Measurements from ENCODE around the gene SGF29.
"Not testable (repeated sequence)": the region's sequence is repeated elsewhere in the genome, so short reads cannot be mapped to it uniquely, and the experiment has no call there.

The SGF29 gene

DNA sequence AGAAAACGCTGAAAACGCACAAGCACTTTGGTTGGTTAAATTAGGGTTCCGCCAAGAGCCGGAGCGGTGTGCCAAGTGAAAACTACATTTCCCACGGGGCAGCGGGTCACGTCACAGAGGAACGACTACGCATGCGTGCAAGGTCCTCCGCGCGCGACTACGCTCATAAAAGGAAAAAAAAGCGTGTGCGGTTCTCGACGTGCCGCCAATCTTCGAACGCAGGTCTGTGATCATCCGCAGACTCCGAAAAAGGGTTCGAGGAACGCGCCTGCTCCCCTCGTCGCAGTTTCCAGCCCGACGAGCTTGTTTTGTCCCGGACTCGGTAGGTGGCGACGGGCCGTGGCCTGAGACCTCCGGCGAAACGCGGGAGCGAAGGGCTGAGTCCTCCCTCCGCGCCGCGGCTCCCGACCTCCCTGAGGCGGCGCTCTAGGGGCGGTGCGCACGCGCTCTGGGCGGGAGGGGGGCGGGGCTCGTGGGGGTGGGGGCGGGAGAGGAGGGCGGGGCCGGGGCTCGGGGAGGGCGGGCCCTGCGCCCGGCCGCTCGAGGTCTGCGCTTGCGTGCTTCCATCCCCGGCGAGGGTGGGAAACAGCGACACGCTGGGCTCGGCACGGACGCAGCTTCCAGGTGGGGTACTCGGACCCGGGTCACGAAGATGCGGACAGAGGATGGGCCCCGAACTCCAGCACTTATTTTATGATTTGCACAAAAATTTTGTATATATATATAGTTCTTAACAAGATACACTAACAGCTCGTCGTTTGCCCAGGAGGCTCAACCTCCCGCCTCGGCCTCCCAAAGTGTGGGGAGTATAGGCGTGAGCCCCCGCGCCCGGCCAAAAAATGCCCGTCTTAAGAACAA is at the start of gene SGF29:
Gene SGF29 (plus strand): TSS at position 145 of the 858 bp plus-strand sequence. CDS start 27,150 bp downstream, outside the sequence.
- DNase-seq: peak; percentile 94

DNA sequence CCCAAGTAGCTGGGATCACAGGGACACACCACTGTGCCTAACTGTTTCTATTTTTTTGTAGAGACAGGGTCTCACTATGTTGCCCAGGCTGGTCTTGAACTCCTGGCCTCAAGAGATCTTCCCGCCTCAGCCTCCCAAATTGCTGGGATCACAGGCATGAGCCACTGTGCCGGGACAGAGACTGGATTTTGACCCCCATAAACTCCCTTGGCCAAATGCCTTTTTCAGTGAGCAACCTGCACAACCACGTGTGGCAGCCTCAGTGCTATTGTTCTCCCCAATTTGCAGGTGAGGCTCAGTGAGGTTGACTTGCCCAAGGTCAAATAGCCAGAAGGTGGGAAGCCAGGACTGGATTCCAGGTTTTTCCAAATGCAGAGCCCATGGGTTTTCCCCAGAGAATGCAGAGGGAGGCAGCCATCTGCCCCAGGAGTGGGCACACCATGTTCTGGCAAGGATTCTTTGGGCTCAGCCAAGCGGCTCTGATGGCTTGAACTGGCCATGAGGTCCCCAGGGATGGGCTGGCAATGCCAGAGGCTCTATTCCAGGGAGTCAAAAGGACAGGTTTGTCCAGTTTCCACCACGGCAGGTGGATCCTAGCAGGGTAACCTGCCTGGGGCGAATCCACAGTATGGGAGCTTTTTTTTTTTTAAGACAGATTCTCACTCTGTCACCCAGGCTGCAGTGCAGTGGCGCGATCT is 48.9 kb upstream of the SGF29 start:
- DNase-seq: no peak

- DNase-seq: no peak
These were observed 48.1 kb upstream of the SGF29 start for GRCh38 chr16:28505489-28506137.

DNA sequence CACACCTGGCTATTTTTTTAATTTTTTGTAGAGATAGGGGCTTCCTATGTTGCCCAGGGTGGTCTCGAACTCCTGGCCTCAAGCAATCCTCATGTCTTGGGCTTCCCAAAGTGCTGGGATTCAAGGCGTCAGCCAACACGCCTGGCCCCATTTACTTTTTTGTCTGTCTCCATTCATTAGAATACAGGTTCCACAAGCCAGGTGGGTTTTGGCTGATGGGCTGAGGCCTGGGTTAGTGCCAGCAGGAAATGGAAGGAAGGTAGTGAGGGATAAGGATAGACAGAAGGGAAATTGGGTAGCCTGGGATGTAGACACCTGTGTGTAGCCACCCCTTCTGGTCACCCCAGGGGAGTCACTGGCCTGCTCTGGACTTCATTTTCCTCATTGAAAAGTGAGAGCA is 42.7 kb upstream of the SGF29 start:
- no peak for DNase-seq

- no peak for DNase-seq
These were observed 41.6 kb upstream of the SGF29 start for GRCh38 chr16:28511801-28512789.

- no peak for DNase-seq
These were observed 40.1 kb upstream of the SGF29 start for GRCh38 chr16:28513484-28514181.

GRCh38 chr16:28514246-28514645 is 39.5 kb upstream of the SGF29 start:
- no peak for DNase-seq

DNA sequence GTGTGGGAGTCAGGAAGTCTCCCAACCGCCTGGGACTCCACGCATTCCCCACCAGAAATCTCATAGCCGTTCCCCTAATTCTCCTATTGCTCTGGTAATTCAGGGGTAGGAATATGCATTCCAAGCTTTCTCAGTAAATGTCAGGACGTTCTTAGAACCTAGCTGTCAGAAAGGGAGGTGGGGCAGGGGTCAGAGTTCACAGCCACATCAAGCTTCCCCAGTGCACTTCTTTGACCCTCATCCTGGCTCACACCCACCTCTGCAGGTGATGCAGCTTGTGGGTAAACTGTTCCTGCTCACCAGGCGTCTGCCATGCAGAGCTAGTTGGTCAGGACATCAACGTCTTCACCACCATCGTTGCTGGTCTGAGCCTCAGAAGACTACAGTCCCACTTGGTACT is 33.0 kb upstream of the SGF29 start:
- no peak for DNase-seq

- DNase-seq: no peak
These were observed 32.3 kb upstream of the SGF29 start for GRCh38 chr16:28521436-28521835.

- no peak for DNase-seq
These were observed 30.9 kb upstream of the SGF29 start for GRCh38 chr16:28522792-28523191.

GRCh38 chr16:28524681-28525171 is 29.0 kb upstream of the SGF29 start:
- DNase-seq: peak in 1 of 2 donors; percentile 19

- DNase-seq: no peak
These were observed 27.3 kb upstream of the SGF29 start for GRCh38 chr16:28526201-28527099.

DNA sequence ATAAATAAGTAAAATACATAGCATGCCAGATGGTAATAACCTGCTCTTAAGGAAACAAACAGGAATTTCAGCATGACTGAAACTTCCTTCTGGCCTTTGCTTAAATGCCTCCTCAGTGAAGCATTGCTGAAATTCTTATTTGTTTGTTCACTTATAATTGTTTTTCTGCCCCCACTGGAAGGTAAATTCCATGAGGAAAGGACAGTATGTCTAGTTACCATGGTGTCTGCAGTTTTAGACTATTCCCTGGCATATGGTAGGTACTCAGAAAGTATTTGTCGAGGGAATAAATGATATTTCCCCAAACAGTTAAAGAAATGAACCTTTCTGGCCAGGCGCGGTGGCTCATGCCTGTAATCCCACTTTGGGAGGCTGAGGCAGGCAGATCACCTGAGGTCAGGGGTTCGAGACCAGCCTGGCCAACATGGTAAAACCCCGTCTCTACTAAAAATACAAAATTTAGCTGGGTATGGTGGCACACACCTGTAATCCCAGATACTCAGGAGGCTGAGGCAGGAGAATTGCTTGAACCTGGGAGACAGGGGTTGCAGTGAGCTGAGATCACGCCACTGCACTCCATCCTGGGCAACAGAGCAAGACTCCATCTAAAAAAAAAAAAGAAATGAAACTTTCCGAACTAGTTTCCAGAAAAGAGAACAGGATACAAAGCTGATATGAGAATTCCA is 26.5 kb upstream of the SGF29 start:
- not testable (repeated sequence) for DNase-seq

DNA sequence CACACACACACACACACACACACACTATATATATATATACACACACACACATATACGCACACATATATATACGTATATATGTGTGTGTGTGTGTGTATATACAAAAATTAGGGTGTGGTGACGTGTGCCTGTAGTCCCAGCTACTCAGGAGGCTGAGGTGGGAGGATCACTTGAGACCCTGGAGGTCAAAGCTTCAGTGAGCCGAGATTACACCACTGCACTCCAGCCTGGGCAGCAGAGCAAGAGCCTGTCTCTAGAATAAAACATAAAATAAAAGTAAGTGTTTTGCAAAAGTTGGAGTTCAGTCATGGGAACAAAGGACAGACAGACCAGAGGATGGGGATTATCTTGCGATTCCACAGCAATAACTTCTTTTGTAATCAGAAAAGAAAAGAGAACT is 25.7 kb upstream of the SGF29 start:
- no peak for DNase-seq

DNA sequence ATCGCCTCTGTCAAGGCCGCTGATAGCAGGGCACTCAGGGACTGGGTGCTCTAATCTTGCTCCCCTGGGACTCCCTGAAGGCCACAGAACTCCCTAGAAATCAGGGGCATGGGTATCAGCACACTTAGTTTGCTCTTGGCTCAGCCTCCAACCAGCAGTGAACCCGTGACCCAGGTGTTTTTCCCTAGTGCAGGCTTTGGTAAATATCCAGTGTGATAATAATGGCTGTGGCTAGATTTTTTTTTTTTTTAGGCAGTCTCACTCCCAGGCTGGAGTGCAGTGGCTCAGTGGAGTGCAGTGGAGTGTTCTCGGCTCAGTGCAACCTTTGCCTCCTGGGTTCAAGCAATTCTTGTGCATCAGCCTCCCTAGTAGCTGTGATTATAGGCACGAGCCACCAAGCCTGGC is 25.3 kb upstream of the SGF29 start:
- DNase-seq: no peak

- no peak for DNase-seq
These were observed 24.6 kb upstream of the SGF29 start for GRCh38 chr16:28529124-28529523.

DNA sequence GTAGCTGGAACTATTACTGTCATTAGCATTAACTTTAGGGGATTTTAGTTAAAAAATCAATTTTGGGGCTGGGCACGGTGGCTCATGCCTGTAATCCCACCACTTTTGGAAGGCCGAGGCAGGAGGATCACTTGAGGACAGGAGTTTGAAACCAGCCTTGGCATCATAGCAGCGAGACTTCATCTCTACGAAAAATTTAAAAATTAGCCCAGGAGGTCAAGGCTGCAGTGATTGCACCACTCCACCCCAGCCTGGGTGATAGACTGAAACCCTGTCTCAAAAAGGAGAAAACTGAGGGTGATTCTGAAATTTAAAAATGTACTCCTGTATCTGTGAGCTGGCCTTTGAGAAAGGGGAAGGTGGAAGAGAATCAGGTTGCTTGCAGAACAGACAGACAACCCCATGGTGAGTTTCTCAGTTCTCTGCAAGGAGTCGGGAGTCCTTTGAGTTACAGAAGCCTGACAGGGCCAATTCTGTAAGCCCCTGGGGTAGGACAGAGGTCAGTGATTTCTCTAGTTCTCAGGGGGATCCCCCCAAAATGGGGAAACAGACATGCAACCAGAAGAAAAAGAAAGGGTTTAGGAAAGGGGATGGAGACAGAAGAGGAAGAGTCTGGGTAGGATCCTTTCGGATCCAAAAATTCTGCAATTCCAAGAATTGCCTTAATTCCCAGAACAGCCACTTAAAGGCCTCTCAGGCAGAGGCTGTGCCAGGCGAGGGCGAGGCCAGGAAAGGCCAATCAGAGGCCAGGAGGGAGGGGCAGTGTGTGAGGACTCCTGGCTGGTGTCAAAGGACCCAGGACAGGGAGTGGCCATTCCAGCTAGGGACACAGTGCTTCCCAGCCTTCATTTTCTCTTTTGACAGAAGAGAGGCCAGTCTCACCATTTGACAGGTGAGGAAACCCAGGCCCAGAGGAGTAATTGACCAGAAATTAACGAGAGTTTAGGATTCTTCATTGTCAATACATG is 21.7 kb upstream of the SGF29 start:
- no peak for DNase-seq

GRCh38 chr16:28532940-28533647 is 20.6 kb upstream of the SGF29 start:
- DNase-seq: no peak

All from CD4-positive, alpha-beta T cell treated with Interleukin-1 beta for 1 hour (primary cell).